SK-MEL-5 (cell line): ENCODE results near the gene CACNA1I. TPM values are rescaled to one million over a fixed set of nuclear protein-coding genes. Genes with fewer than 3 reads are reported as not detected.

ENCODE experiments used
- DNase-seq: peaks from one replicate; pipeline ENCODE4 v3.0.0-alpha.2; 2016; ENCODE audit warnings: low read depth, low spot score
- in situ Hi-C: cut with HindIII; loops from 2 replicates; pipeline ENCODE4 v1.10.0; 2016; ENCODE audit warnings: low sequenced_read_pairs, high pct_unique_total_duplicates, low pct_unique_long_range_greater_than_20kb
- total RNA-seq: library from RNA; depleted of rRNA; stranded (reverse); fragments of >200 nt; shearing (Covaris generic); gene quantifications from 2 replicates; pipeline ENCODE4 v1.2.3, GENCODE V29; 2014

CACNA1I gene
- total RNA-seq, 1 experiment from 2014 or later: not detected

DNA sequence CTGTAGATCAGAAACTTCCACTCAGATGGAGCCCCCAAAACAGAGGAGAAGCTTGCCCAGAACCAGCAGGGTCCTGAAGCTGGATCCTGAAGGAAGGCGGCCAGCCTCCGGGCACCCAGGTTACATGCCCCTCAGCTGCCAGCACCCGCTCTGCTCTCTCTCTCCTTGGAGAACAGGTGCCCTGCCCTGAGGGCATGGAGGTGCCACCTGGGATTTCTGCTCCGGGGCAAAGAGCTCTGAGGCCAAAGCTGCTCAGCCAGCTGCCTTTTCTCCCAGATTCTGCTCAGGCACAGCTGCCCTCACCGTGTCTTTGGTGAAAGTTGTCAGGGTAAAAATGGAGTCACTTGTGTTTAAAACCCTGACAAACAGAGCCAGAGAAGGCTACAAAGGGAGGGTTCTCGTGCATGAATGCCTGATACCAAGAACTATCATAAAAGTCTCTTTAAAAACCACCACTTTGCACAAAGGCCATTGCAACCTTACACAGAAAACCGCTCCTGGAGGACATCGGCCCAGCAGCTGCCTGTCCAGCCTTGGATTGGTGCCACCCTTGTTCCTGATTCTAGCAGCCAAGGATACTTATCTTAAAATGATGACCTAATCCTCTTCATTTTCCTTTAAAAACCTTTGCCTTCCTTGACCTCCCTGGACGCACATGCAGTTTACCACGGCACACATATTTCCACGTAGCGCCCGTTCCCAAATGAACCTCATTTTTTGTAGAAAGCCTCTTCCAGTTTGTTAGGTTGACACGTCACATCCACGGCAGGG, 140.0 kb downstream of the CACNA1I start:
- no peak for DNase-seq
- in situ Hi-C loops: no loop called here

DNA sequence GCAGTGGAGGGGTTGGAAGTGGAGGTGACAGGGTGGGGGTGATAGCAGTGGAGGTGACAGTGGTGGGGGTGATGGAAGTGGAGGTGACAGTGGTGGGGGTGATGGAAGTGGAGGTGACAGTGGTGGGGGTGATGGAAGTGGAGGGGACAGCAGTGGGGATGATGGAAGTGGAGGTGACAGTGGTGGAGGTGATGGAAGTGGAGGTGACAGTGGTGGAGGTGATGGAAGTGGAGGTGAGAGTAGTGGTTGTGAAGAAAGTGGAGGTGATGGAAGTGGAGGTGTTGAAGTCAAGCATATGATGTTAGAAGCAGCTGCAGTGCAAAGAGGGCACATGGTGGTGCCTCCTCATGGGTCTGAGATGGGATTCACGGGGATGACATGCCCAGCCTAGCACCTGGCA, 141.5 kb downstream of the CACNA1I start:
- DNase-seq: no peak
- in situ Hi-C loops: no loop called here

DNA sequence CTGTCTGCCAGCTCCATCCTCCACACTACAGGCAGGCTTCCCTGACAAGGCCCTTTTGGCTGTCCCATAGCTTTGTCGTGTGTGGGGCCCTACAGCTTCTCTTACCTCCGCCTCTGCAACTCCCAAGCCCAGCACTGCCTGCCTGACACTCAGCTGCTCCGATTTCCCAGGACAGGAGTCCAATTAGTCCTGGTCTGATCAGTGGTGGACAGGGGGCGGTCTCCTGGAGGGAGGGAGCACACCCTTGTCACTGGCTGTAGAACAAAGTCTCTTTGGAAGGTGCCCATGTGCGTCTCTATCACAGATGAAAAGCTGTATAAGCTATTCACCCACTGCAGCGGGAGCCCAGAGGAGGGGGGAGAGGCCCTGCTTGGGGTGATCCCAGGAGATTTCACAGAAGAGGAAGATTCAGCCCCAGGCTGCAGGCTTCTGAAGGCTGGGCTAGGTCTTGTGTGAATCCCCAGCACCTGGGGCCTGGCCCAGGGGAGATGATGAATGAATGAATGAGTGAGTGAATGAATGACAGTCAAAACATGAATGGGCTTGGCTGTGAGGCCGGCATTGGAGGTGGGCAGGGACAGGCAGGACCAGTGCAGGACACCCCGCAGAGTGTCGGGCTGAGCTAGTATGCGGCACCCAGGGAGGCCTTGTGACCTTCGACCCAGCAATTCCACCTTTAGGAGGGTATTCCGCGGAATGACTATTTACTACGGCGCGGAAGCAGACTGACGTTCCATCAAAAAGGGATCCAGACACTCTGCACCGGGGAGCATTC, 142.4 kb downstream of the CACNA1I start:
- DNase-seq: no peak
- in situ Hi-C loops: no loop called here

DNA sequence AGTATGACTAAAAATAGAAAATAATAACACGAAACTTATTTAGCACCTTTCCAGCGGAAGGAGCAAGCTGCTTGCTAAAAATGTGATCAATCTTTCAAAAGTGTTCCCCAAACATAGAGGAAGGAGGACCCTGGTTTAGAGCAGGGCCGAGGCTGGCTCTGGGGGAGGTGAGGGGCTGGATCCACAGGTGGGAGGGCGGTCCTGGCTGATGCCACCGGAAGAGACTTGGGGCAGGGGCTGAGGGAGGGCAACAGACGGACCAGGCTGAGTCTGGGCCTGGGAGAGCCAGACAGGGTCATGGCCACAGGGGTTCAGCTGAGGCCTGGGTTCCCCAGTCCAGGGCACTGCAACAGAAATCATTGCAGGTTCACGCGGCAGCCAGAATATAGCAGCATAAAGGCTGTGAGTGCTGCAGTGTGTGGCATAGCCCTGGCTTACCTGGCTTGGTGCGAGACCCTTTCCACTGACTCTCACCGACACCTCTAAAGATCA, 143.3 kb downstream of the CACNA1I start:
- in situ Hi-C loops: no loop called here
- no peak for DNase-seq

DNA sequence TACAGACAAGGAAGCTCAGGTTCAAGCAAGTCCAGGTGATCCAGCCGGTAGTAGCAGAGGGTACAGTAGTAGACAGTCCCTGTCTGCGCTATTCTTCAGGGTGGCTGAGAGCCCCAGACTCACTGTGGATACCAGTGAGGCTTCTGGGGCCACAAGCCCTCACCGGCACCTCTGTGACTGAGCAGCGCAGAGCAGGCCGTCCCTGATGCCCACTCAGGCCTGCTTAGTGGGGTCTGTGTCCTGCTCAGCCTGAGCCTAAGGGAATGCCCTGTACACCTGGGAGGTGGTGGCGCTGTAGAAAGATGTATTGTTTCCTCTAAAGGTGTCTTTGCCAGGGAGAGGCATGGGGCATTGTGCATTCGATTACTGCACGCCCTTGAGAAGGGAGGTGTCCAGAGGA, 143.8 kb downstream of the CACNA1I start:
- DNase-seq: no peak
- in situ Hi-C loops: no loop called here

DNA sequence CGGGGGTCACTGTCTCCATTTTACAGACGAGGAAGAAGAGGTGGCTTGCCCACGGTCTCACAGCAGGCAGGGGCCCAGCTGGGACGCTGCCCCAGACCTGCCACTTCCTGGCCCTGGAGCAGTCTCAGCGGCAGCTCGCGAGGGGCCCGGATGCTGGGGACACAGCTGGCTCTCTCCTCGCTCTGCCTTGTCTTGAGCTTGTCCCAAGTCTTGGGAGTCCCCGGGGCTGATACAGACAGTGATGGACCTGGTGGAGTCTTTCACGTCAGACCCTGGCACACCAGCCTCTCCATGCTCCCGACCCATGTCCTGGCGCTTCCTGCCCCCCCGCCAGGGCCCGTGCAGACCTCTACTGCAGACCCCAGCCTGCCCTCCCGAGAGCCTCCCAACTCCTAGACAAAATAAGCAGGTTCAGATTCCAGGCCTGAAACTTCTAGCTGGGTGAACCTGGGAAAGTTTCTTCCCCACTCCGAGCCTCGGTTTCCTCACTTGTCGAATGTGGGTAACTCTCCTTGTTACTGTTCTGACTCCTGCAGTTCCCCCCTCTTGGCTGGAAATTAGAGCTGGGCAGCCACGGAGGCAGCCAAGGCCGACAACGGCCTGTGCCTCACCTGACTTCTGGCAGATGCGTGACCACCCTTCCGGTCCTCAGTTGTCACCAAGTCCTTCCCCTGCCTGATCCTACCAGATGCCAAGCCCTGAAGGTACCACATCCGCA, 145.4 kb downstream of the CACNA1I start:
- no peak for DNase-seq
- in situ Hi-C loops: no loop called here

DNA sequence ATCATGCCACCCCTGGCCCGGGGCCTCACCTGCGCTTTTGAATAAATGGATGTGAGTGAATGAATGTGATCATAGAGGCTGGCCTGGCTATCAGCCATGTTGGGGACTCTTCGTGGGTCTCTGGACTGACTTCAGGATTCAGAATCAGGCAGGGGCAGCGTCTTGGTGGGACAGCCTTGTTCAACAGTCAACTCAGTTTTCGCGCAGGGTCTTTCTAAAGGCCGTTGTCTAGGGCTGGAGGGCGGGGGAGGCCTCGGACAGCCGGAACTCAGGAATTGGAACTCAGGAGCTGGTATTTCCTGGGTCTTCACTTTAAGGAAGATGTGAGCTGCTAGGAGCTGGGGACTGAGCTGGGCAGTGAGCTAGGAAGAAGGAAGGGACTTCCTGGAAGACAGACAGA, 146.0 kb downstream of the CACNA1I start:
- in situ Hi-C loops: no loop called here

DNA sequence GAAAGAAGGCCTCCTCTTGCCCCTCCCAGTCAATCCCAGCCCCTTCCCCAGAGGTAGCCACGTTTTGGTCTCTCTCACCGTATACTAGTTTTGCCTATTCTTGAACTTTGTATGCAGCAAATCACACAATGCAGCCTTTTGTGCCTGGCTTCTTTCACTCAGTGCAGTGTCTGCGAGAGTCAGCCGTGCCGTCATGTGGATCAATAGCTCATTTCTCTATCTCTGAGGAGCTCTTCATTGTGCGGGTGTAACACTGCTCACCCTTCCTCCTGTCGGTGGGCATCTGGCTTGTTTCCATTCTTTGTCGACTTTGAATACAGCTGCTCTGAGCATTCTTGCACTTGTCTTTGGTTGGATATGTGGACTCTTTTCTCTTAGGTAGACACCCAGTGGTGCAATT, 146.5 kb downstream of the CACNA1I start:
- in situ Hi-C loops: no loop called here
- peak; percentile 95 for DNase-seq

More for the DNA sequence above, 146.0 kb downstream of the CACNA1I start:
- DNase-seq: no peak

DNA sequence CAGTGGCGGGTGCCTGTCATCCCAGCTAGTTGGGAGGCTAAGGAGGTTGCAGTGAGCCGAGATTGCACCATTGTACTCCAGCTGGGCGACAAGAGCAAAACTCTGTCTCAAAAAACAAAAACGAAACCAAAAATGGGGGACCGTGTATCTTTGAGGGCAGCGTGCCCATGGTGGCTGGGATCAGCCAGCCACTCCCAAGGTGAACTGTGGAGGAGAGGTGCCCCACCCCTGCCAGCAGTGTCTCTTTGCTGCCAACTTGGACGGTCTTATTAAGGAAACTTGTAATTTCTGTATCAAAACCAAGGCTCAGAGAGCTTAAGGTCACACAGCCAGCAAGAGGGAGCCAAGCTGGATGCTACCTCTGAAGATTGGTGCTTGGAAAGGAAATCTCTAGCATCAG, 147.7 kb downstream of the CACNA1I start:
- in situ Hi-C loops: no loop called here
- DNase-seq: no peak

DNA sequence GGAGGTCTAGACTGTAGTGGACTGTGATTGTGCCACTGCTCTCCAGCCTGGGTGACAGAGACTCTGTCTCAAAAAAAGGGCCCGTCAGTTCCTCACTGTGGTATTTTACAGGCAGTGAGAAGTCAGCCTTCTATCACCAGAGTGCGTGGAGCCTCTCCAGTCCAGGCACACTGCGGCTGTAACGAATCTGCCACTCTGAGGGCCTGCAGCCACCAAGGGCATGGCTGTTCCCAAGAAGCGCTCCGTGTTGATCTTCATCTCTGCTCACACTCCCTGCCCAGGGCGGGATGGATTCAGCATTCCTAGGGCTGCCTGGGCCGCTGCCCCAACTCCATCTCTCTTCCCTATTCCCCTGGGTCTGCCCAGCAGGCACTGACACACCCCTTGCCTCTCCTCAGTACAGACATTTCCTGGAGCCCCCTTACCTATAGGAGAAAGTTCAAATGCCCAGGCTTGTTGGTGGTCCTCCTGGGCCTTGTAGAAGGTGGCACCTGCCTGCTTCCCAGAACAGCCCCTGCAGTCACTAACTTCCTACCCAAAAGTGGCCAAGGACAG, 148.4 kb downstream of the CACNA1I start:
- DNase-seq: no peak
- in situ Hi-C loops: no loop called here

DNA sequence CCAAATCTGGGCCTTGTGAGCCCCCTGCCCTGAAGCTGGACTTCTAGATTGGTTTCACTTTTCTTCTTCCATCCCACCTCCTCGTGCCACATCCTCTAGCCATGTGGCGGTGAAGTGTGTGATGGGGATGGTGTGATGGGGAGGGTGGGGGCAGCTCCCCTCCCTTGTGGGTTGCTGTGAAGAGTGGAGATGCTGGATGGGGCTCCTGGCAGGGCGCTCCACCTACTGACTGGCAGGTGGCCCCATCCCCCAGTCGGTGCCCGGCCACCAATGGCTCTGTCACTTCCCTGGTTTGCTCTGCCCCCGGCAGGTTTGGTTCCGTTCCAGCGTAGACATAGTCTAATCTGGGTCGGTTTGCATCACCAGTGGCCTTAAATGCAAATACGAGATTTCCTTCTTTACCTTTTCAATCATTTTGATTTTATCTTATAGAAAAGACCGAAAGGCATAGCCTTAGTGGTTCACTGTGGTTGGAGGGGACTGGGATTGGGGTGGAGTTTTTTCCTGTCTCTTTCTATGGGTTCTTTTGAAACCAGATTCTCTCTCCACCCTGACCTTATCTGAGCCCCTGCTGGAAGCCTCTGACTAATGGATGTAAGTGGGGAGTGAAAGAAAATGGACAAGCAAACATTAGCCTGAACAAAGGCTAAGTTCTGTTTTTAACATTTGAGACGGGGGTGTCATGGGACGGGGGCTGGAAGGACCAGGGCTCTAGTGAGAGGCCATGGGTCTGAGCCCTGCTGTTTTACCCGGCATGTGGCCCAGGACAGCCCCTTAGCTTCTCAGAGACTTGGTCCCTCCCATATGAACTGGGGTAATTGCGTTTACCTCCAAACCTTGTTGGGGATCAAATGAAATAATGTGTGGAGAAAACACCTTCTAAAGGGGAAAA, 149.3 kb downstream of the CACNA1I start:
- in situ Hi-C loops: no loop called here
- DNase-seq: no peak

DNA sequence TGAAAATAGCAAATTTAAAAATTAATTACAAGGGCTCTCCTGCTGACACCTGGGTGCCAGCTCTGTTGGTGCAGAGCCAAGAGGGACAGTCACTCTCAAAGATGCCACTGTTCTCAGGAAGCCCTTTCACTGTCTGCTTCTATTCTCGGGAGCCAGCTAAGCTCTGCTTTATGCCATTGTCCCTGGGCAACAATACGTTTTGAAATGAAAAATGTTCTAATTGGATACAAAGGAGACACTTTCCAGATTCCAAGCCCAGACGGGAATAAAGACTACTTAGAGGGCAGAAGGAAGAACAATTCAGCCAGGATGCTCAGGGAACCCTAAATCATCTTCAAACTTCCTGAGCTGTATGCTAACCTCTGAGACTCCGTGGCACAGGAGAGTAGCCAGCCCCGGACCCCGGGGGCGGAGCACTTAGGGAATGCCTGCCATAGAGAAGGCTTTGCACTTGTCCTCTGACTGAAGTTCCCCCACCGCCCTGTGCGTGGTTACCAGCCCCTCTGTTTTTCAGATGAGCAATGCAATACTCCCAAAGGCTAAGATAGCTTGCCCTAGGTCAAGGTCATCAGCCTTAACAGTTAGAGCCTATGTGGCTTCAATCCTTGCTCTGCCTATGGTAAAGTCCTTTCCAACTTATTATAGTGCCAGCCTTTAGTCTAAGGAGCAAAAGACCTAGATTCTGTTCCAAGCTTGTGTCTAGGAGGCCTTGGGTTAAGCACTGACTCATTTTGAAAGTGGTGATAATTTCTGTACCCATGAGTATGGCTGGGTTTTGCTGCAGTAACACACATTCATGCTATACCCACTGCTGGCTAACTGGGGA, 150.9 kb downstream of the CACNA1I start:
- in situ Hi-C loops: no loop called here
- no peak for DNase-seq

DNA sequence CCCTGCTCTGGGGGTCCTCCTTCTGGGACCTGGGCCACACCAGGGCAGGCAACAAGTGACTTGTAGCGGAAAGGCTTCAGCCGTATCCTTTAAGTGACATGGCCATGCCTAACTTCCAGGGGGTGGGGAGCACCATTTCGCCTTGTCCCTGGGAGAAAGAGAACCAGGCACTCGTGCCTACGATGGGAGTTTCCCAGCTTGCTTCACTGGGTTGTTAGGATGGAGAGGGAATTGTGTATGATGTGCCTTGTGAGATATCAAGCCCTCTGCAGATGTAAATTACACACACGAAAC, 151.4 kb downstream of the CACNA1I start:
- DNase-seq: no peak
- in situ Hi-C loops: no loop called here

DNA sequence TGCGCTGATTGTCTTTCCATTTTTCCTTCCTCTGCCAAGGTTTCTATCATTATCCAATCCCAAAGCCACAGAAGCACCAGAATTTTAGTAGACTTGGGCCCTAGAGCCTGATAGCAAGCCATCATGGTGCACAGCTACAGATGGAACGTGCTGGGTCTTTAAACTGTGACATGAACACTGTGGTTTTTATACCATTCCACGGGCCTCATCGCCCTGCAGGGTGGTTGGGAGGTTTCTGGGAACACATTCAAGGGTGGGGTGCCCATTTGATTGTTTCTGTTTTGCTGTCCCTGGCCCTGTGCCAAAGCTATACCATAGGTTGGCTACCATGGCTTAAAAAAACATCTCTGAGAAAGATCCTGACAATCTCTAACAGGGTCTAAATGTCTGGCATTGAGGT, 151.9 kb downstream of the CACNA1I start:
- DNase-seq: no peak
- in situ Hi-C loops: no loop called here

DNA sequence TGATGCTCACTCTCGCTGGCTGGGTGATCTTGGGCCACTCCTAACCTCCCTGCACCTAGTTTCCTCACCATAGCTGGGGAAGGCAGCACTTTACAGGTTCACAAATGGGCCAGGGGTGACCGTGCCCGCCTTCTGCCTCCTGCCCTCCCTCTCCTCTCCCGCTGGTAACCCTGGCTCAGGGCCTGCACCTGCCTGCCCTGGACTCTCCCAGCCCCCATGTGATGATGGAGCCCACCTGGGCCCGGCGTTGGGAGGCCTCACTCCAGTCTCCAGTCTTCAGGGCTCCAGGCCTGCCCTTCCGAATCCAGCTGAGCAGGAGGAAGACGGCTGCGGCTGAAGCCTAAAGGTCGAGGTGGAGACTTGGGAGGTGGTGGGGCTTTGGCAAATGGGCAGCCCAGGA, 152.9 kb downstream of the CACNA1I start:
- in situ Hi-C loops: no loop called here
- no peak for DNase-seq

DNA sequence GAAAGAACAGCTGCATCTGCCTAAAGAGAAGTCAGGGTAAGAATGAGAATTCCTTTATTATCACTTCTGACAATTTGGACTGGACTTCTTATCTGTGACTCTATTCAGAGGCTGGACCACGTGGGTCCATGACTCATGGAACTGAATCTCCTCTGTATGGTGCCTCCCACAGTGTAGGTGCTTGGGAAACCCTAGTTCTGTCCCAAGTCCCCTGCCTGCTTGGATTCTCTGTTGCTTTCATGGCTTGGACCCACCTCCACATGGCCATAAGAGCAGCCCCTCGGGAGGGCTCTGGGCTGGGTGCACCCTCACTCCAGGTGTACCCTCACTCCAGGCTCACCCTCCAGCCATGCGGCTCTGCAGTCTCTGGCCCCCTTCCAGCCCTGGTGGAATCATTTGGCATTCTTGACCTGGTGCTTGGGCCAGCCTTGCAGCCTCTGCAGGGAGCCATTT, 153.4 kb downstream of the CACNA1I start:
- peak; percentile 68 for DNase-seq
- in situ Hi-C loops: no loop called here
